ENCODE measurements around the gene EVC2. TPM values are rescaled to one million over a fixed set of nuclear protein-coding genes. Genes with fewer than 3 reads are reported as not detected.

Gene EVC2
- total and polyA plus RNA-seq, 2 of the 13 experiments (the other 11 are each of a cell fraction or from before 2014, with no cell fraction given): not detected

DNA sequence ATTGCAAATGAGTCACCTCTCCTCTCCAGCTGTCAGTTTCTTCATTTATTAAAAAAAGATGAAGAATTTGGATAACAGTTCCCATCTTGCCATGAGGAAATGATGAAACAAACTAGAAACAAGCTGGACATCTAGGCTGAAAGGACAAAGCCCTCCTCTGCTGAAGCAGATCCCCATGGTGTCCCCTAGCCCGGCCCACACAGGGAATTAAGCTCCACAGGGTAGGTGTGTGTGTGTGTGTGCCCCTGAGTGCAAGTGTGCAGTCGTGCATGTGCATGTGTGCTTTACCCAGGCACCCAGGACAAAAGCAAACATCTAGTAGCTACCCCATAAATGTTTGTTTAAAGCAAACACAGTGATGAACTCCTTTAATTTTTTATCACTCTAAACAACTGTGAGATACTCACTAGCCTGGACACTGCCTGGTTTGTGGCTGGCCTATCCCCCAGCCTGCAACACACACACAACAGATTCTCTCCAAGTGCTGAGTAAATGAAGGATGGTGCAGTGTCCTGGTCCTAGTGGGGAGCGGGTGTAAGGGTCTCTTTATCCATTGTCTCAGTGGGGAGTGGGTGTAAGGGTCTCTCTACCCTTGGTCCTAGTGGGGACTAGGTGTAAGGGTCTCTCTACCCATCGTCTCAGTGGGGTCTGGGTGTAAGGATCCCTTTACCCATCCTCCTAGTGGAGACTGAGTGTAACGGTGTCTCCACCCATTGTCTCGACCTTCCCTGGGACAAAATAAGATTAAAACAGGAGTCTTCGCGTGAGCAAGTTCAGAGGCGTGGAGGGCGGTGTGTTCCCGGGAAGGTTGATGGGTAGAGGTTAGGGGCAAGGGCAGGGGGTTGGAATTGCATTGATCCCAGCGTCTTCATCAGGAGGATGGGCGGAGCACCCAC, 2.0 kb upstream of the EVC2 start (continued):
- TF ChIP-seq, protein P1, sequence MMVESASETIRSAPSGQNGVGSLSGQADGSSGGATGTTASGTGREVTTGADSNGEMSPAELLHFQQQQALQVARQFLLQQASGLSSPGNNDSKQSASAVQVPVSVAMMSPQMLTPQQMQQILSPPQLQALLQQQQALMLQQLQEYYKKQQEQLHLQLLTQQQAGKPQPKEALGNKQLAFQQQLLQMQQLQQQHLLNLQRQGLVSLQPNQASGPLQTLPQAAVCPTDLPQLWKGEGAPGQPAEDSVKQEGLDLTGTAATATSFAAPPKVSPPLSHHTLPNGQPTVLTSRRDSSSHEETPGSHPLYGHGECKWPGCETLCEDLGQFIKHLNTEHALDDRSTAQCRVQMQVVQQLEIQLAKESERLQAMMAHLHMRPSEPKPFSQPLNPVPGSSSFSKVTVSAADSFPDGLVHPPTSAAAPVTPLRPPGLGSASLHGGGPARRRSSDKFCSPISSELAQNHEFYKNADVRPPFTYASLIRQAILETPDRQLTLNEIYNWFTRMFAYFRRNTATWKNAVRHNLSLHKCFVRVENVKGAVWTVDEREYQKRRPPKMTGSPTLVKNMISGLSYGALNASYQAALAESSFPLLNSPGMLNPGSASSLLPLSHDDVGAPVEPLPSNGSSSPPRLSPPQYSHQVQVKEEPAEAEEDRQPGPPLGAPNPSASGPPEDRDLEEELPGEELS (CRISPR knock-in tag; IDR thresholded peaks at IDR 0.05): peak; percentile 24; the same call in 1 of the 2 replicates
- no peak for TF ChIP-seq STAT5B (CRISPR knock-in tag; IDR thresholded peaks at IDR 0.05)
- TF ChIP-seq SALL1 (CRISPR knock-in tag; IDR thresholded peaks at IDR 0.05): peak; percentile 19; the same call in 1 of the 2 replicates
- TF ChIP-seq, protein P2, sequence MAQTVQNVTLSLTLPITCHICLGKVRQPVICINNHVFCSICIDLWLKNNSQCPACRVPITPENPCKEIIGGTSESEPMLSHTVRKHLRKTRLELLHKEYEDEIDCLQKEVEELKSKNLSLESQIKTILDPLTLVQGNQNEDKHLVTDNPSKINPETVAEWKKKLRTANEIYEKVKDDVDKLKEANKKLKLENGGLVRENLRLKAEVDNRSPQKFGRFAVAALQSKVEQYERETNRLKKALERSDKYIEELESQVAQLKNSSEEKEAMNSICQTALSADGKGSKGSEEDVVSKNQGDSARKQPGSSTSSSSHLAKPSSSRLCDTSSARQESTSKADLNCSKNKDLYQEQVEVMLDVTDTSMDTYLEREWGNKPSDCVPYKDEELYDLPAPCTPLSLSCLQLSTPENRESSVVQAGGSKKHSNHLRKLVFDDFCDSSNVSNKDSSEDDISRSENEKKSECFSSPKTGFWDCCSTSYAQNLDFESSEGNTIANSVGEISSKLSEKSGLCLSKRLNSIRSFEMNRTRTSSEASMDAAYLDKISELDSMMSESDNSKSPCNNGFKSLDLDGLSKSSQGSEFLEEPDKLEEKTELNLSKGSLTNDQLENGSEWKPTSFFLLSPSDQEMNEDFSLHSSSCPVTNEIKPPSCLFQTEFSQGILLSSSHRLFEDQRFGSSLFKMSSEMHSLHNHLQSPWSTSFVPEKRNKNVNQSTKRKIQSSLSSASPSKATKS (CRISPR knock-in tag; IDR thresholded peaks at IDR 0.05): no peak
- no peak for TF ChIP-seq ZNF333 (CRISPR knock-in tag; IDR thresholded peaks at IDR 0.05; ENCODE audit: borderline replicate concordance)
- no peak for TF ChIP-seq ZNF629 (CRISPR knock-in tag; conservative IDR thresholded peaks at IDR 0.05)
- TF ChIP-seq, protein P3, sequence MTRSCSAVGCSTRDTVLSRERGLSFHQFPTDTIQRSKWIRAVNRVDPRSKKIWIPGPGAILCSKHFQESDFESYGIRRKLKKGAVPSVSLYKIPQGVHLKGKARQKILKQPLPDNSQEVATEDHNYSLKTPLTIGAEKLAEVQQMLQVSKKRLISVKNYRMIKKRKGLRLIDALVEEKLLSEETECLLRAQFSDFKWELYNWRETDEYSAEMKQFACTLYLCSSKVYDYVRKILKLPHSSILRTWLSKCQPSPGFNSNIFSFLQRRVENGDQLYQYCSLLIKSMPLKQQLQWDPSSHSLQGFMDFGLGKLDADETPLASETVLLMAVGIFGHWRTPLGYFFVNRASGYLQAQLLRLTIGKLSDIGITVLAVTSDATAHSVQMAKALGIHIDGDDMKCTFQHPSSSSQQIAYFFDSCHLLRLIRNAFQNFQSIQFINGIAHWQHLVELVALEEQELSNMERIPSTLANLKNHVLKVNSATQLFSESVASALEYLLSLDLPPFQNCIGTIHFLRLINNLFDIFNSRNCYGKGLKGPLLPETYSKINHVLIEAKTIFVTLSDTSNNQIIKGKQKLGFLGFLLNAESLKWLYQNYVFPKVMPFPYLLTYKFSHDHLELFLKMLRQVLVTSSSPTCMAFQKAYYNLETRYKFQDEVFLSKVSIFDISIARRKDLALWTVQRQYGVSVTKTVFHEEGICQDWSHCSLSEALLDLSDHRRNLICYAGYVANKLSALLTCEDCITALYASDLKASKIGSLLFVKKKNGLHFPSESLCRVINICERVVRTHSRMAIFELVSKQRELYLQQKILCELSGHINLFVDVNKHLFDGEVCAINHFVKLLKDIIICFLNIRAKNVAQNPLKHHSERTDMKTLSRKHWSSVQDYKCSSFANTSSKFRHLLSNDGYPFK (CRISPR knock-in tag; IDR thresholded peaks at IDR 0.05; ENCODE audit: borderline replicate concordance): no peak; the same call in 1 of the 2 replicates
- no peak for TF ChIP-seq RNF2 (conservative IDR thresholded peaks at IDR 0.05; ENCODE audit: low read depth)
- no peak for TF ChIP-seq ZNF143 (CRISPR knock-in tag; IDR thresholded peaks at IDR 0.05)
- no peak for TF ChIP-seq U2AF1 (optimal IDR thresholded peaks at IDR 0.05; ENCODE audit: low read depth, low read length)
- TF ChIP-seq, protein P4, sequence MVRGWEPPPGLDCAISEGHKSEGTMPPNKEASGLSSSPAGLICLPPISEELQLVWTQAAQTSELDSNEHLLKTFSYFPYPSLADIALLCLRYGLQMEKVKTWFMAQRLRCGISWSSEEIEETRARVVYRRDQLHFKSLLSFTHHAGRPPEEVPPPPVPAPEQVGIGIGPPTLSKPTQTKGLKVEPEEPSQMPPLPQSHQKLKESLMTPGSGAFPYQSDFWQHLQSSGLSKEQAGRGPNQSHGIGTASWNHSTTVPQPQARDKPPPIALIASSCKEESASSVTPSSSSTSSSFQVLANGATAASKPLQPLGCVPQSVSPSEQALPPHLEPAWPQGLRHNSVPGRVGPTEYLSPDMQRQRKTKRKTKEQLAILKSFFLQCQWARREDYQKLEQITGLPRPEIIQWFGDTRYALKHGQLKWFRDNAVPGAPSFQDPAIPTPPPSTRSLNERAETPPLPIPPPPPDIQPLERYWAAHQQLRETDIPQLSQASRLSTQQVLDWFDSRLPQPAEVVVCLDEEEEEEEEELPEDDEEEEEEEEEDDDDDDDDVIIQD (CRISPR knock-in tag; IDR thresholded peaks at IDR 0.05; ENCODE audit: low read depth): no peak
- TF ChIP-seq, protein P5, sequence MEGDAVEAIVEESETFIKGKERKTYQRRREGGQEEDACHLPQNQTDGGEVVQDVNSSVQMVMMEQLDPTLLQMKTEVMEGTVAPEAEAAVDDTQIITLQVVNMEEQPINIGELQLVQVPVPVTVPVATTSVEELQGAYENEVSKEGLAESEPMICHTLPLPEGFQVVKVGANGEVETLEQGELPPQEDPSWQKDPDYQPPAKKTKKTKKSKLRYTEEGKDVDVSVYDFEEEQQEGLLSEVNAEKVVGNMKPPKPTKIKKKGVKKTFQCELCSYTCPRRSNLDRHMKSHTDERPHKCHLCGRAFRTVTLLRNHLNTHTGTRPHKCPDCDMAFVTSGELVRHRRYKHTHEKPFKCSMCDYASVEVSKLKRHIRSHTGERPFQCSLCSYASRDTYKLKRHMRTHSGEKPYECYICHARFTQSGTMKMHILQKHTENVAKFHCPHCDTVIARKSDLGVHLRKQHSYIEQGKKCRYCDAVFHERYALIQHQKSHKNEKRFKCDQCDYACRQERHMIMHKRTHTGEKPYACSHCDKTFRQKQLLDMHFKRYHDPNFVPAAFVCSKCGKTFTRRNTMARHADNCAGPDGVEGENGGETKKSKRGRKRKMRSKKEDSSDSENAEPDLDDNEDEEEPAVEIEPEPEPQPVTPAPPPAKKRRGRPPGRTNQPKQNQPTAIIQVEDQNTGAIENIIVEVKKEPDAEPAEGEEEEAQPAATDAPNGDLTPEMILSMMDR (CRISPR knock-in tag; IDR thresholded peaks at IDR 0.05): peak; percentile 23; the same call in 1 of the 2 replicates
- no peak for TF ChIP-seq HCFC1 (IDR thresholded peaks at IDR 0.05; ENCODE audit: low read depth, low read length)
- TF ChIP-seq ZNF136 (CRISPR knock-in tag; IDR thresholded peaks at IDR 0.05; ENCODE audit: low read depth): 0 out of 2 replicates have a peak, but pooled peaks have one; percentile 56
- no peak for TF ChIP-seq SNRNP70 (IDR thresholded peaks at IDR 0.05; ENCODE audit: low read depth, low read length)
- TF ChIP-seq, protein P6, sequence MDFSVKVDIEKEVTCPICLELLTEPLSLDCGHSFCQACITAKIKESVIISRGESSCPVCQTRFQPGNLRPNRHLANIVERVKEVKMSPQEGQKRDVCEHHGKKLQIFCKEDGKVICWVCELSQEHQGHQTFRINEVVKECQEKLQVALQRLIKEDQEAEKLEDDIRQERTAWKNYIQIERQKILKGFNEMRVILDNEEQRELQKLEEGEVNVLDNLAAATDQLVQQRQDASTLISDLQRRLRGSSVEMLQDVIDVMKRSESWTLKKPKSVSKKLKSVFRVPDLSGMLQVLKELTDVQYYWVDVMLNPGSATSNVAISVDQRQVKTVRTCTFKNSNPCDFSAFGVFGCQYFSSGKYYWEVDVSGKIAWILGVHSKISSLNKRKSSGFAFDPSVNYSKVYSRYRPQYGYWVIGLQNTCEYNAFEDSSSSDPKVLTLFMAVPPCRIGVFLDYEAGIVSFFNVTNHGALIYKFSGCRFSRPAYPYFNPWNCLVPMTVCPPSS (IDR thresholded peaks at IDR 0.05): no peak
